ENCODE data around the gene CCDC80. TPM values are rescaled to one million over a fixed set of nuclear protein-coding genes. Genes with fewer than 3 reads are reported as not detected.

CCDC80 gene
- total RNA-seq, 4 donors from 2014 or later, result 6.4 to 55.3 (median 18.4) TPM

DNA sequence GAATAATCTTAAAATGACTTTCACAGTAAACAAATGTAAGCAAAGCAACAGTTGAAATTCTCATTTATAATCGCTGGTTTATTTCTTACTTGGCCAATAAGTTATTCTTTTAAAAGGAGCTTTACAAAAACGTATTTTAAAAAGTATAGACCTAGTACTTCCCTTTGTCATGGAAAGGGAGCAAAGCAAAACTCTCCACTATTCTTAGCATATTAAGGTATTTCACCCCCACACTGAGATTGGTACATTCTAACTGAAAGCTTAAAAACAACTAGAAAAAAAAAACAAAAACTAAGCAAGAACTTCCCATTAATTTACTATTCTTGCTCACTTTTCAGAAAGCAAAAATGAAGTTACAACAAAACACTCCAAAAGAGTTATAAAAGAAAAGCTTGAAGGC is 80.6 kb downstream of the CCDC80 start:
- Histone ChIP-seq H3K4me1 (peaks cover 14 to 52% (median 33%) of the 10 kb centered on the region in 4 donors), H3K9me3 (no peaks in the 10 kb centered on the region), H3K4me3 (peak overlapping the region in 3 of 4 donors; percentile 69 to 77 (median 75)), H3K36me3 (peaks cover 0 to 8% (median 0%) of the 10 kb centered on the region in 4 donors), H3K27me3 (no peaks in the 10 kb centered on the region), H3K27ac (peak overlapping the region; percentile 91 to 99 (median 96))
- in situ Hi-C loops (cut with MboI; ENCODE audit: low pct_ligation_motif_present in 1 of 4, low pct_unique_long_range_greater_than_20kb in 1 of 4, low sequenced_read_pairs in 3 of 4), result loop anchor here in 1 of 4 donors (25.0 kb wide), 1 partner anchor 427 kb away; the partner anchor contains the start of genes CD200R1 and GTPBP8
- TF ChIP-seq POLR2AphosphoS5 (IDR thresholded peaks at IDR 0.05) (no peak), EP300 (IDR thresholded peaks at IDR 0.05; ENCODE audit: low read depth) (no peak), POLR2A (IDR thresholded peaks at IDR 0.05) (no peak)
- TF ChIP-seq, protein P1, sequence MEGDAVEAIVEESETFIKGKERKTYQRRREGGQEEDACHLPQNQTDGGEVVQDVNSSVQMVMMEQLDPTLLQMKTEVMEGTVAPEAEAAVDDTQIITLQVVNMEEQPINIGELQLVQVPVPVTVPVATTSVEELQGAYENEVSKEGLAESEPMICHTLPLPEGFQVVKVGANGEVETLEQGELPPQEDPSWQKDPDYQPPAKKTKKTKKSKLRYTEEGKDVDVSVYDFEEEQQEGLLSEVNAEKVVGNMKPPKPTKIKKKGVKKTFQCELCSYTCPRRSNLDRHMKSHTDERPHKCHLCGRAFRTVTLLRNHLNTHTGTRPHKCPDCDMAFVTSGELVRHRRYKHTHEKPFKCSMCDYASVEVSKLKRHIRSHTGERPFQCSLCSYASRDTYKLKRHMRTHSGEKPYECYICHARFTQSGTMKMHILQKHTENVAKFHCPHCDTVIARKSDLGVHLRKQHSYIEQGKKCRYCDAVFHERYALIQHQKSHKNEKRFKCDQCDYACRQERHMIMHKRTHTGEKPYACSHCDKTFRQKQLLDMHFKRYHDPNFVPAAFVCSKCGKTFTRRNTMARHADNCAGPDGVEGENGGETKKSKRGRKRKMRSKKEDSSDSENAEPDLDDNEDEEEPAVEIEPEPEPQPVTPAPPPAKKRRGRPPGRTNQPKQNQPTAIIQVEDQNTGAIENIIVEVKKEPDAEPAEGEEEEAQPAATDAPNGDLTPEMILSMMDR (IDR thresholded peaks at IDR 0.05), result no peak
- intact Hi-C loops (cut with DNase I; ENCODE audit: low total_unique reads), result no loop called here
- WGBS, 2 donors (ENCODE audit: low coverage in 1 of 2), result 11 to 21% methylated on average over 2 of the region's 2 CpGs
- DNase-seq, result no peak

DNA sequence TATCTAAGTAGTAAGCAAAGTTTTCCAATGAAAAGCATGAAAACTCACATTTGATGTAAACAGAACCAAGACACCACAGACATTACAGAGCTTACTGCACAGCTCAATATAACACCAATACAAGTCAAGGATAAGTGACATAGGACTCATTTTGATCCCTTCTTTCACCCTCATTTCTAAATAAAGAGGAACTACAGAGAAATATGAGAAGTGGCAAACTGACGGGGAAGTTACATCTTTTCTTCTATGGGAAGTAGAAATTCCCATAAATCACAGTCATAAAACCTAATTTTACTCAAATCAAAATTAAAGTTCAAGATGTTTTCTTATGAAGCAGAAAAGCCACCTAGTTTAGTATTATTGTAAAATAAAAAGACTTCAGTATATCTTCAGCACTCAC is 83.0 kb downstream of the CCDC80 start:
- in situ Hi-C loops (cut with MboI; ENCODE audit: low pct_ligation_motif_present in 1 of 4, low pct_unique_long_range_greater_than_20kb in 1 of 4, low sequenced_read_pairs in 3 of 4), result loop anchor here in 1 of 4 donors (25.0 kb wide), 1 partner anchor 429 kb away; the partner anchor contains the start of genes CD200R1 and GTPBP8
- H3K9me3 ChIP-seq, result no peaks in the 10 kb centered on the region
- peaks cover 0 to 8% (median 0%) of the 10 kb centered on the region in 4 donors for H3K36me3 ChIP-seq
- no peak overlapping the region for H3K27ac ChIP-seq
- H3K27me3 ChIP-seq, result no peaks in the 10 kb centered on the region
- H3K4me3 ChIP-seq, result no peak overlapping the region
- TF ChIP-seq, protein P1 (IDR thresholded peaks at IDR 0.05), result no peak
- TF ChIP-seq POLR2AphosphoS5 (IDR thresholded peaks at IDR 0.05), result no peak
- no peak for TF ChIP-seq POLR2A (IDR thresholded peaks at IDR 0.05)
- TF ChIP-seq EP300 (IDR thresholded peaks at IDR 0.05; ENCODE audit: low read depth), result no peak
- H3K4me1 ChIP-seq, result peaks cover 10 to 49% (median 30%) of the 10 kb centered on the region in 4 donors
- no peak for DNase-seq
- 67 to 79% methylated on average over 1 of the region's 1 CpG for WGBS, 2 donors (ENCODE audit: low coverage in 1 of 2)
- intact Hi-C loops (cut with DNase I; ENCODE audit: low total_unique reads), result no loop called here

DNA sequence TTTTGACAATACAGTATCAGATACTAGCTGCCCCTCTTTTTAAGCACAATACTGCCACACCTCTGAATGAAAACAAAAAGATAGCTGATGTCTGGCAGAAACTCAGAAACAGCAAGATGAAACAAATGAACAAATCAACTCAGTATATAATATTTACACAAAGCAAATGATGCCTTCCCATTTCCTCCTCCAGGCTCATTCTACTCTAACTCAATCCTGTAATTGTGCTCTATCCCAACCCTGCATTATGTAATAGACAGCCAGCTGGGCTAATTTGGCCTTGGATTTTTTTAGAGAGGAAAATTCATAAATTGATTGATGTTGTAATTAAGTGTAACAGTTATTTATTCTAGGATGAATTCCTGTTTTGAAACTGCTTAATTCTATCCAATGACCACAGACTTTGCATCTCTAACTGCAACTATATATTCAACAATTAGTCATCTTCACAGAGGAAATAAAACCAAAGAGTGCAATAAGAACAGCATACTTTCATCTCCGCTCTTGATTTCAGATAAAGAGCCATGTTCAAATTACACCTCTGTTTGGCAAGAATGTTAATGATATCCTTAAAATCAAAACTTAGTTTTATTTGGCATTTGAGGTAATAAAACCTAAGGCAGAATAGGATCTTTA is 85.3 kb downstream of the CCDC80 start:
- Histone ChIP-seq H3K4me1 (peaks cover 7 to 53% (median 33%) of the 10 kb centered on the region in 4 donors), H3K4me3 (no peak overlapping the region), H3K27ac (peak overlapping the region in 1 of 4 donors; percentile 21), H3K9me3 (no peaks in the 10 kb centered on the region), H3K27me3 (no peaks in the 10 kb centered on the region), H3K36me3 (peaks cover 0 to 8% (median 0%) of the 10 kb centered on the region in 4 donors)
- WGBS, 2 donors (ENCODE audit: low coverage in 1 of 2), result 46% methylated on average over 1 of the region's 1 CpG; no CpG with 5 or more reads in 1 of the 2 donors
- DNase-seq, result no peak
- in situ Hi-C loops (cut with MboI; ENCODE audit: low pct_ligation_motif_present in 1 of 4, low pct_unique_long_range_greater_than_20kb in 1 of 4, low sequenced_read_pairs in 3 of 4) (loop anchor here in 1 of 4 donors (25.0 kb wide), 1 partner anchor 432 kb away; the partner anchor contains the start of genes CD200R1 and GTPBP8), intact Hi-C loops (cut with DNase I; ENCODE audit: low total_unique reads) (no loop called here)
- TF ChIP-seq POLR2A (IDR thresholded peaks at IDR 0.05) (no peak), POLR2AphosphoS5 (IDR thresholded peaks at IDR 0.05) (no peak), EP300 (IDR thresholded peaks at IDR 0.05; ENCODE audit: low read depth) (no peak)
- TF ChIP-seq, protein P1 (IDR thresholded peaks at IDR 0.05), result no peak

DNA sequence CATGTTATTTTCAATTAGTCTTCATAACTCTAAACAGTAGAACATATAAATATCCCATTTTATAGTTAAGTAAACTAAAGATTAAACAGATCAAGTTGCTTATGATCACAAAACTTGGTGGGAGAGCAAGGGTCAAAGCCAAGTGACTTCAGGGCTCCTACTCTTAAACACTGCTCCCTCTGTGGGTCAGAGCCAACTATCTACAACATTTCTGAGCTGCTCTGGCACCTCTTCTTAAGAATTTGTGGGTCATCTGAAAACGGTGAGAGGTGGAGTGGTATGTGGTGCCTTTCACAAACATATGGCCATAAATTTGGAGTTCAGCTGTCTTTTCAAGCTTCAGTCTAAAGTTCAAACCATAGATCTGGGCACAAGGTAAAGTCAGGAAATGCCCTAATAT is 90.1 kb downstream of the CCDC80 start:
- no peak for TF ChIP-seq POLR2AphosphoS5 (IDR thresholded peaks at IDR 0.05)
- 16 to 29% methylated on average over 1 of the region's 1 CpG for WGBS, 2 donors (ENCODE audit: low coverage in 1 of 2)
- no peak overlapping the region for H3K4me3 ChIP-seq
- H3K4me1 ChIP-seq, result peaks cover 0 to 22% (median 16%) of the 10 kb centered on the region in 4 donors
- in situ Hi-C loops (cut with MboI; ENCODE audit: low pct_ligation_motif_present in 1 of 4, low pct_unique_long_range_greater_than_20kb in 1 of 4, low sequenced_read_pairs in 3 of 4), result loop anchor here in 1 of 4 donors (25.0 kb wide), 1 partner anchor 436 kb away; the partner anchor contains the start of genes CD200R1 and GTPBP8
- H3K9me3 ChIP-seq, result no peaks in the 10 kb centered on the region
- intact Hi-C loops (cut with DNase I; ENCODE audit: low total_unique reads), result no loop called here
- no peak for DNase-seq
- H3K27ac ChIP-seq, result no peak overlapping the region
- H3K36me3 ChIP-seq, result peaks cover 0 to 30% (median 12%) of the 10 kb centered on the region in 4 donors
- H3K27me3 ChIP-seq, result no peaks in the 10 kb centered on the region

Other genes with a start within 250 kb of the CCDC80 start
- gene BTLA, start 141.7 kb downstream of the CCDC80 start, total RNA-seq, result 10 to 100 TPM in 1 of 4 donors, under 1 TPM in 1, not detected in 2; 0.82 to 12.9 TPM
- 10 to 100 TPM; 24.3 to 82.6 (median 52.8) TPM for gene ATG3, start 79.2 kb downstream of the CCDC80 start, total RNA-seq
- gene SLC35A5, start 79.1 kb downstream of the CCDC80 start, total RNA-seq, result 10 to 100 TPM in 3 of 4 donors, under 1 TPM in 1; 0.80 to 49.2 (median 25.4) TPM
- not detected for gene CD200R1L, start 205.7 kb upstream of the CCDC80 start, total RNA-seq

All from transverse colon (tissue), 4 donors.